HepG2 (cell line): Measurements from ENCODE around the gene PUM1. TPM values are rescaled to one million over a fixed set of nuclear protein-coding genes. Genes with fewer than 3 reads are reported as not detected.
A peak's percentile ranks its signal among the peaks of the same experiment; 100 is the strongest.
"Not testable (repeated sequence)": the region's sequence is repeated elsewhere in the genome, so short reads cannot be mapped to it uniquely, and the experiment has no call there.

ENCODE experiments used
- ATAC-seq: fragments of 200-7000 bp; cut with Tn5 transposase; 3 replicates; pipeline ENCODE4 v1.9.1; 2020; ENCODE audit warnings: mild to moderate bottlenecking, moderate library complexity
- BruUV-seq: library from RNA; stranded (reverse); fragments of 400-500 nt; replicated peaks from 2 replicates; lab custom pipeline; 2021; lab: Mats Ljungman, UMichigan
- CTCF ChIA-PET: fragments of 300-600 bp; formaldehyde crosslinking; extraction: SDS; loops from one replicate; lab custom pipeline; 2021; ENCODE audit warnings: low total read pairs, inconsistent platforms, low intra/inter-chr PET ratio; lab: Yijun Ruan, JAX
- POLR2A ChIA-PET: fragments of 350-600 bp; sonication (Branson Sonifier 250); formaldehyde crosslinking; loops from one replicate; lab custom pipeline; 2020; ENCODE audit warnings: antibody characterized with exemption, inconsistent platforms; lab: Yijun Ruan, JAX
- DNase-seq: peaks from one replicate; pipeline ENCODE4 v3.0.0-alpha.2; 2015; ENCODE audit warnings: low spot score
- FAIRE-seq: peaks from 3 replicates; lab custom pipeline; 2011; peaks lifted over from hg19 to GRCh38; lab: Jason Lieb, UNC
- H2AFZ ChIP-seq: one replicate; pipeline ENCODE4 v1.6.1; 2011; ENCODE audit warnings: low read length, inconsistent platforms
- H3K27ac ChIP-seq: fragments of 300-600 bp; 3 replicates; pipeline ENCODE4 v1.8.0; 2011; ENCODE audit warnings: mixed run types, mild to moderate bottlenecking, mixed read lengths, low read length, inconsistent platforms; ENCODE audit not compliant: insufficient read depth; ENCODE audit errors: extremely low read length
- H3K27me3 ChIP-seq, 2 experiments: fragments of 200-600 bp in 1 of 2; 2 replicates in 1 of 2; 3 replicates in 1 of 2; pipeline versions ENCODE4 v1.6.0 to v1.8.0; 2011; ENCODE audit warnings: low read length in 2 of 2, mild to moderate bottlenecking in 2 of 2, moderate library complexity in 2 of 2, inconsistent platforms in 1 of 2; ENCODE audit not compliant: insufficient read depth in 2 of 2, control insufficient read depth in 1 of 2
- H3K36me3 ChIP-seq, 2 experiments: fragments of 200-600 bp in 1 of 2; replicated peaks in 1 of 2; 2 replicates in 1 of 2; 3 replicates in 1 of 2; pipeline versions ENCODE4 v1.5.1 to v1.8.0; 2011; ENCODE audit warnings: low read length in 2 of 2, inconsistent platforms in 1 of 2; ENCODE audit not compliant: insufficient read depth in 2 of 2, control insufficient read depth in 1 of 2
- H3K4me1 ChIP-seq: 2 replicates; pipeline ENCODE4 v1.5.1; 2012; ENCODE audit warnings: low read length, inconsistent platforms; ENCODE audit not compliant: insufficient read depth
- H3K4me2 ChIP-seq: 2 replicates; pipeline ENCODE4 v1.6.0; 2011; ENCODE audit warnings: low read depth, low read length, inconsistent platforms
- H3K4me3 ChIP-seq, 3 experiments: fragments of 200-600 bp in 1 of 3; sonication (generic), shearing (Covaris generic) in 1 of 3; replicated peaks in 1 of 3; 2 replicates each; pipeline ENCODE4 v1.5.1; 2011 to 2016; ENCODE audit warnings: low read length in 3 of 3, inconsistent platforms in 2 of 3, low read depth in 2 of 3, mild to moderate bottlenecking in 2 of 3, control low read depth in 1 of 3, mixed read lengths in 1 of 3; ENCODE audit not compliant: insufficient read depth in 1 of 3
- H3K79me2 ChIP-seq: one replicate; pipeline ENCODE4 v1.6.1; 2011; ENCODE audit warnings: low read length, inconsistent platforms; ENCODE audit not compliant: insufficient read depth
- H3K9ac ChIP-seq: 2 replicates; pipeline ENCODE4 v1.6.0; 2011; ENCODE audit warnings: mild to moderate bottlenecking, low read depth, low read length, inconsistent platforms; ENCODE audit not compliant: insufficient read depth
- H3K9me3 ChIP-seq: 2 replicates; pipeline ENCODE4 v1.5.1; 2012; ENCODE audit warnings: mild to moderate bottlenecking, low read length
- H4K20me1 ChIP-seq: 2 replicates; pipeline ENCODE4 v1.6.0; 2011; ENCODE audit warnings: inconsistent platforms, mild to moderate bottlenecking, low read length, moderate library complexity; ENCODE audit not compliant: insufficient read depth
- FOXA3 ChIP-seq: IDR thresholded peaks from 2 replicates; pipeline ENCODE4 v1.6.1; 2016; ENCODE audit warnings: missing genetic modification reagents, missing compliant biosample characterization
- HIVEP1 ChIP-seq: sonication (generic); formaldehyde crosslinking; IDR thresholded peaks from 2 replicates; pipeline ENCODE4 v1.4.0; 2020; ENCODE audit warnings: mild to moderate bottlenecking, missing genetic modification reagents
- HMG20B ChIP-seq: conservative IDR thresholded peaks from 2 replicates; pipeline ENCODE4 v1.6.1; 2016; ENCODE audit warnings: missing genetic modification reagents, missing compliant biosample characterization
- KDM5A ChIP-seq: fragments of 200-600 bp; sonication (generic); IDR thresholded peaks from 2 replicates; pipeline ENCODE4 v1.7.0; 2018; ENCODE audit warnings: antibody characterized with exemption, mild to moderate bottlenecking, low read length, borderline replicate concordance
- TCF7L2 ChIP-seq: IDR thresholded peaks from 2 replicates; pipeline ENCODE4 v1.6.1; 2011; ENCODE audit warnings: mild to moderate bottlenecking, low read depth, low read length, moderate library complexity
- ZBTB20 ChIP-seq: sonication (generic); formaldehyde crosslinking; IDR thresholded peaks from 2 replicates; pipeline ENCODE4 v1.8.1; 2023; ENCODE audit warnings: missing genetic modification reagents, low read depth, mild to moderate bottlenecking, borderline replicate concordance
- ZNF180 ChIP-seq: sonication (generic); formaldehyde crosslinking; IDR thresholded peaks from 2 replicates; pipeline ENCODE4 v1.4.0; 2020; ENCODE audit warnings: low read depth, missing genetic modification reagents, borderline replicate concordance
- ZNF713 ChIP-seq: sonication (generic); formaldehyde crosslinking; IDR thresholded peaks from 2 replicates; pipeline ENCODE4 v1.4.0; 2020; ENCODE audit warnings: mild to moderate bottlenecking, missing genetic modification reagents
- WGBS: methylation state at CpG from one replicate; pipeline ENCODE4 v1.1.6; 2017; ENCODE audit warnings: low lambda C conversion rate; 5-methylcytosine and 5-hydroxymethylcytosine counted together
- in situ Hi-C: cut with HindIII; loops from 2 replicates; pipeline ENCODE4 v1.10.0; 2017; ENCODE audit warnings: low pct_unique_long_range_greater_than_20kb; ENCODE audit not compliant: extremely low pct_ligation_motif_present
- intact Hi-C: fragments of 100-400 bp; cut with micrococcal nuclease; formaldehyde crosslinking; loops from one replicate; pipeline ENCODE4 v1.10.0; 2022; ENCODE audit not compliant: unreplicated experiment
- polyA plus RNA-seq, 8 experiments: library from polyadenylated mRNA; depleted of rRNA in 3 of 8; stranded (reverse) in 7 of 8; unstranded in 1 of 8; fragments of >200 nt; fragmentation: Illumina TruSeq in 4 of 8; extraction: Trizol in 4 of 8; gene quantifications; 2 replicates each; pipeline versions ENCODE4 v1.2.1 to v1.2.3, GENCODE V29; 2011 to 2016; ENCODE audit warnings: low read depth in 4 of 8, missing spikeins in 1 of 8, mixed read lengths in 1 of 8; ENCODE audit not compliant: insufficient read depth in 1 of 8
- total RNA-seq, 5 experiments: library from RNA; depleted of rRNA; stranded (reverse); fragments of >200 nt; fragmentation: Illumina TruSeq; extraction: Trizol; gene quantifications; 2 replicates each; pipeline ENCODE4 v1.2.3, GENCODE V29; 2016; ENCODE audit warnings: low read depth in 1 of 5
- TF ChIP-seq, protein P1 (sequence below): sonication (generic); formaldehyde crosslinking; IDR thresholded peaks from 2 replicates; pipeline ENCODE4 v1.4.0; 2020; ENCODE audit warnings: mild to moderate bottlenecking, missing genetic modification reagents
- TF ChIP-seq, protein P2 (sequence below): sonication (generic); formaldehyde crosslinking; IDR thresholded peaks from 2 replicates; pipeline ENCODE4 v1.8.0; 2022; ENCODE audit warnings: mild to moderate bottlenecking, missing genetic modification reagents
- TF ChIP-seq, protein P3 (sequence below): sonication (generic); formaldehyde crosslinking; conservative IDR thresholded peaks from 2 replicates; pipeline ENCODE4 v1.4.0; 2020; ENCODE audit warnings: missing genetic modification reagents
- TF ChIP-seq, protein P4 (sequence below): sonication (generic); formaldehyde crosslinking; IDR thresholded peaks from 2 replicates; pipeline ENCODE4 v1.8.1; 2023; ENCODE audit warnings: mild to moderate bottlenecking, missing genetic modification reagents

Gene PUM1
- total and polyA plus RNA-seq, 2 of the 13 experiments (the other 11 are each of a cell fraction or from before 2014, with no cell fraction given) = 64.7 to 91.0 TPM

DNA sequence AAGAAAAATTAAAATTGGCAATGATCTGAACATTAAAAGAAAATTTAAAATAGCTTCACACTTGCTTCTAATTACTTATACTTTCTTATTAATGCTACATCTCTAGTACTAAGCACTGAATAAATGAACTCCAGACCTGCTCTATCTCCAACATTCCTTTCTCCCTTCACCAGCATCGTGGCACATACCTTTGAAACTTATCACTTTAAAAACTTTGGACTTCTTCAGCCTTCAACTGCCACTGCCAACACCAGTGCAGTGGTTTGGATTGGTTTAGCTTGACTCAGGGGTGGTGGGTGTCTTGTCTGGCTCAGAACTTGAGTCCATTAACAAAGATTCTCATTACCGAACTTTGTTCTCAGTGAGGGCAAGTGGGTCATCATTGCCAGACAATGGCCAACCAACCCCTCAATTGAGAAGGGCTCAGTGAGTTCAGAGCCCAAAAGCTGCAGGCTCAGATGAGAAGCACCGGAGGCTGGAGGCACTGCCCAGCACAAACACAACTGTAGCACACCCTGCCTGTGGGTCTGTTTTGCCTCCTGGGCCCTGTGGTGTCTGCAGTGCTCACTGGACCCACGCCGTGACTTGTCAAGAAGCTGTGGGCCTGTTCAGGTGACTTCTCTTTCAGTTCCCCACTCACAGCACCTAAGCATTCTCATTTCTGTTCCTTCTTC, 116.6 kb downstream of the PUM1 start:
- H3K9me3 ChIP-seq, CTCF ChIA-PET, H3K4me3 ChIP-seq, intact Hi-C loops, H3K27me3 ChIP-seq, H3K79me2 ChIP-seq, in situ Hi-C loops, DNase-seq, H2AFZ ChIP-seq, H3K4me1 ChIP-seq, H3K4me2 ChIP-seq, POLR2A ChIA-PET, H3K27ac ChIP-seq, H3K9ac ChIP-seq: not testable (repeated sequence)
- 52% methylated on average over 1 of the region's 5 CpGs for whole genome bisulfite sequencing
- Histone ChIP-seq H4K20me1 (peaks cover 13% of the 10 kb centered on the region), H3K36me3 (peaks cover 30 to 86% of the 10 kb centered on the region in 2 experiments)
- TSS peak; percentile 34 for BruUV-seq
- peak; percentile 60 for ATAC-seq
- peak; percentile 21 for FAIRE-seq

DNA sequence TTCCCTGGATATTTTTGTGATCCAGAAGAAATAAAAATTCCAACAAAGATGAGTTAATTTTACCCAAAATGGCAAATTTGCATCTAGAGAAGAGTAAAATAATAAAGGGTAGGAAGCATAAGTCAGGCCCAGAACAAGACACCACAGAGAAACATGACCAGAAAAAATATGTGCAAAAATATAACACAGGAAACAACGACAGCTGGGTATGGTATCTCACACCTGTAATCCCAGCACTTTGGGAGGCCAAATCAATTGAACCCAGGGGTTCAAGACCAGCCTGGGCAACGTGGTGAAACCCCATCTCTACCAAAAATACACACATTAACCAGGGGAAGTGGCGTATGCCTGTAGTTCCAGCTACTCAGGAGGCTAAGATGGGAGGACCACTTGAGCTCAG, 117.2 kb downstream of the PUM1 start:
- ChIA-PET CTCF (no interaction called here), POLR2A (no interaction called here)
- in situ Hi-C loops = no loop called here
- Histone ChIP-seq H3K9ac (no peak overlapping the region), H3K27ac (no peak overlapping the region), H2AFZ (no peak overlapping the region), H3K4me2 (no peak overlapping the region), H3K4me3 (no peak overlapping the region), H3K36me3 (peaks cover 25 to 86% of the 10 kb centered on the region in 2 experiments), H4K20me1 (peaks cover 13% of the 10 kb centered on the region), H3K4me1 (no peaks in the 10 kb centered on the region), H3K9me3 (no peaks in the 10 kb centered on the region), H3K27me3 (no peaks in the 10 kb centered on the region), H3K79me2 (no peaks in the 10 kb centered on the region)
- FAIRE-seq = no peak
- ATAC-seq = no peak
- 95% methylated on average over 3 of the region's 3 CpGs for WGBS
- intact Hi-C loops = no loop called here
- BruUV-seq = no TSS peak
- DNase-seq = no peak
- TF ChIP-seq, protein P1, sequence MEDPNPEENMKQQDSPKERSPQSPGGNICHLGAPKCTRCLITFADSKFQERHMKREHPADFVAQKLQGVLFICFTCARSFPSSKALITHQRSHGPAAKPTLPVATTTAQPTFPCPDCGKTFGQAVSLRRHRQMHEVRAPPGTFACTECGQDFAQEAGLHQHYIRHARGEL (CRISPR knock-in tag) = no peak
- no peak for TF ChIP-seq FOXA3
- TF ChIP-seq, protein P2, sequence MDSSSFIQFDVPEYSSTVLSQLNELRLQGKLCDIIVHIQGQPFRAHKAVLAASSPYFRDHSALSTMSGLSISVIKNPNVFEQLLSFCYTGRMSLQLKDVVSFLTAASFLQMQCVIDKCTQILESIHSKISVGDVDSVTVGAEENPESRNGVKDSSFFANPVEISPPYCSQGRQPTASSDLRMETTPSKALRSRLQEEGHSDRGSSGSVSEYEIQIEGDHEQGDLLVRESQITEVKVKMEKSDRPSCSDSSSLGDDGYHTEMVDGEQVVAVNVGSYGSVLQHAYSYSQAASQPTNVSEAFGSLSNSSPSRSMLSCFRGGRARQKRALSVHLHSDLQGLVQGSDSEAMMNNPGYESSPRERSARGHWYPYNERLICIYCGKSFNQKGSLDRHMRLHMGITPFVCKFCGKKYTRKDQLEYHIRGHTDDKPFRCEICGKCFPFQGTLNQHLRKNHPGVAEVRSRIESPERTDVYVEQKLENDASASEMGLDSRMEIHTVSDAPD (CRISPR knock-in tag) = no peak
- TF ChIP-seq, protein P3, sequence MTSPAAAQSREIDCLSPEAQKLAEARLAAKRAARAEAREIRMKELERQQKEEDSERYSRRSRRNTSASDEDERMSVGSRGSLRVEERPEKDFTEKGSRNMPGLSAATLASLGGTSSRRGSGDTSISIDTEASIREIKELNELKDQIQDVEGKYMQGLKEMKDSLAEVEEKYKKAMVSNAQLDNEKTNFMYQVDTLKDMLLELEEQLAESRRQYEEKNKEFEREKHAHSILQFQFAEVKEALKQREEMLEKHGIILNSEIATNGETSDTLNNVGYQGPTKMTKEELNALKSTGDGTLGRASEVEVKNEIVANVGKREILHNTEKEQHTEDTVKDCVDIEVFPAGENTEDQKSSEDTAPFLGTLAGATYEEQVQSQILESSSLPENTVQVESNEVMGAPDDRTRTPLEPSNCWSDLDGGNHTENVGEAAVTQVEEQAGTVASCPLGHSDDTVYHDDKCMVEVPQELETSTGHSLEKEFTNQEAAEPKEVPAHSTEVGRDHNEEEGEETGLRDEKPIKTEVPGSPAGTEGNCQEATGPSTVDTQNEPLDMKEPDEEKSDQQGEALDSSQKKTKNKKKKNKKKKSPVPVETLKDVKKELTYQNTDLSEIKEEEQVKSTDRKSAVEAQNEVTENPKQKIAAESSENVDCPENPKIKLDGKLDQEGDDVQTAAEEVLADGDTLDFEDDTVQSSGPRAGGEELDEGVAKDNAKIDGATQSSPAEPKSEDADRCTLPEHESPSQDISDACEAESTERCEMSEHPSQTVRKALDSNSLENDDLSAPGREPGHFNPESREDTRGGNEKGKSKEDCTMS (CRISPR knock-in tag) = no peak
- TF ChIP-seq HIVEP1 (CRISPR knock-in tag) = no peak
- TF ChIP-seq HMG20B (CRISPR knock-in tag) = no peak
- TF ChIP-seq KDM5A = no peak
- TF ChIP-seq, protein P4, sequence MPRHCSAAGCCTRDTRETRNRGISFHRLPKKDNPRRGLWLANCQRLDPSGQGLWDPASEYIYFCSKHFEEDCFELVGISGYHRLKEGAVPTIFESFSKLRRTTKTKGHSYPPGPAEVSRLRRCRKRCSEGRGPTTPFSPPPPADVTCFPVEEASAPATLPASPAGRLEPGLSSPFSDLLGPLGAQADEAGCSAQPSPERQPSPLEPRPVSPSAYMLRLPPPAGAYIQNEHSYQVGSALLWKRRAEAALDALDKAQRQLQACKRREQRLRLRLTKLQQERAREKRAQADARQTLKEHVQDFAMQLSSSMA (CRISPR knock-in tag) = no peak
- TF ChIP-seq ZNF713 = no peak
- no peak for TF ChIP-seq ZBTB20 (CRISPR knock-in tag)
- TF ChIP-seq TCF7L2 = no peak
- TF ChIP-seq ZNF180 (CRISPR knock-in tag) = no peak
